CD4-positive, alpha-beta T cell treated with Interleukin-15 for 4 hours (primary cell): ENCODE results near the gene ZACN.

Source experiments
- DNase-seq: peaks from one replicate; pipeline ENCODE4 v3.0.0-alpha.2; 2020; ENCODE audit warnings: low spot score

ZACN gene

GRCh38 chr17:76103274-76104139 is 24.5 kb downstream of the ZACN start, which contains the start of gene EXOC7:
Gene EXOC7, minus strand, starts transcription at chr17:76103787. Its CDS starts 95 bp downstream, at chr17:76103692.
- DNase-seq = peak; percentile 94

GRCh38 chr17:76104140-76104895 is 25.3 kb downstream of the ZACN start:
- DNase-seq = no peak

GRCh38 chr17:76104896-76105231 is 25.9 kb downstream of the ZACN start:
- DNase-seq = no peak

- DNase-seq = no peak
These were observed 27.7 kb downstream of the ZACN start for GRCh38 chr17:76106703-76107102.

GRCh38 chr17:76107509-76107908 is 28.5 kb downstream of the ZACN start:
- DNase-seq = peak; percentile 27

GRCh38 chr17:76111956-76112355 is 33.0 kb downstream of the ZACN start:
- DNase-seq = no peak

GRCh38 chr17:76115138-76115754 is 36.3 kb downstream of the ZACN start:
- no peak for DNase-seq

- DNase-seq = no peak
These were observed 40.7 kb downstream of the ZACN start for GRCh38 chr17:76119409-76120371.

- no peak for DNase-seq
These were observed 41.7 kb downstream of the ZACN start for GRCh38 chr17:76120658-76121008.

GRCh38 chr17:76121932-76122430 is 43.0 kb downstream of the ZACN start:
- DNase-seq = no peak

- no peak for DNase-seq
These were observed 43.6 kb downstream of the ZACN start for GRCh38 chr17:76122431-76123190.

GRCh38 chr17:76123191-76123499 is 44.2 kb downstream of the ZACN start:
- DNase-seq = no peak

- no peak for DNase-seq
These were observed 45.0 kb downstream of the ZACN start for GRCh38 chr17:76123749-76124581.

GRCh38 chr17:76124582-76125390 is 45.8 kb downstream of the ZACN start:
- no peak for DNase-seq

- no peak for DNase-seq
These were observed 46.4 kb downstream of the ZACN start for GRCh38 chr17:76125391-76125675.

- DNase-seq = no peak
These were observed 46.9 kb downstream of the ZACN start for GRCh38 chr17:76125922-76126321.

- no peak for DNase-seq
These were observed 51.5 kb downstream of the ZACN start for GRCh38 chr17:76130473-76130872.

GRCh38 chr17:76131051-76131691 is 52.2 kb downstream of the ZACN start:
- no peak for DNase-seq
